ENCODE data around the gene MTAP.

- TF ChIP-seq EZH2phosphoT487 (IDR thresholded peaks at IDR 0.05; ENCODE audit: insufficient read depth, low read depth), result no peak
- no peak for TF ChIP-seq EZH2 (IDR thresholded peaks at IDR 0.05; ENCODE audit: insufficient read depth, poor library complexity, severe bottlenecking)
Measured at GRCh38 chr9:21864505-21864904, 62.1 kb downstream of the MTAP start.
